Kidney glomerular epithelial cell (primary cell): ENCODE results near the gene CRB1.

Experiments
- DNase-seq: peaks from one replicate; lab custom pipeline; 2025; lab: John Stamatoyannopoulos, UW

CRB1 gene

GRCh38 chr1:197343663-197344273 is 75.7 kb downstream of the CRB1 start:
- DNase-seq: no peak

GRCh38 chr1:197351821-197352440 is 83.9 kb downstream of the CRB1 start:
- DNase-seq: no peak

- no peak for DNase-seq
Measured at GRCh38 chr1:197355248-197355995, 87.4 kb downstream of the CRB1 start.

- DNase-seq: peak; percentile 82
Measured at GRCh38 chr1:197356723-197357533, 88.9 kb downstream of the CRB1 start.

GRCh38 chr1:197358959-197359358 is 90.9 kb downstream of the CRB1 start:
- DNase-seq: no peak

- no peak for DNase-seq
Measured at GRCh38 chr1:197360068-197360467, 92.0 kb downstream of the CRB1 start.

- no peak for DNase-seq
Measured at GRCh38 chr1:197362871-197363270, 94.8 kb downstream of the CRB1 start.

- DNase-seq: no peak
Measured at GRCh38 chr1:197363855-197364254, 95.8 kb downstream of the CRB1 start.

GRCh38 chr1:197366996-197367395 is 98.9 kb downstream of the CRB1 start:
- DNase-seq: no peak

GRCh38 chr1:197367627-197368026 is 99.6 kb downstream of the CRB1 start:
- DNase-seq: no peak

- no peak for DNase-seq
Measured at GRCh38 chr1:197374428-197374827, 106.4 kb downstream of the CRB1 start.

- DNase-seq: no peak
Measured at GRCh38 chr1:197384471-197384870, 116.4 kb downstream of the CRB1 start.

- no peak for DNase-seq
Measured at GRCh38 chr1:197388801-197389200, 120.7 kb downstream of the CRB1 start.

- DNase-seq: no peak
Measured at GRCh38 chr1:197390856-197391255, 122.8 kb downstream of the CRB1 start.

- DNase-seq: no peak
Measured at GRCh38 chr1:197391303-197392226, 123.5 kb downstream of the CRB1 start.

GRCh38 chr1:197392541-197392940 is 124.5 kb downstream of the CRB1 start:
- no peak for DNase-seq

GRCh38 chr1:197393105-197393504 is 125.1 kb downstream of the CRB1 start:
- no peak for DNase-seq

- no peak for DNase-seq
Measured at GRCh38 chr1:197393772-197394171, 125.7 kb downstream of the CRB1 start.

- no peak for DNase-seq
Measured at GRCh38 chr1:197394831-197395608, 127.0 kb downstream of the CRB1 start.

GRCh38 chr1:197397895-197398294 is 129.8 kb downstream of the CRB1 start:
- no peak for DNase-seq
